GM12878 (cell line): ENCODE data around the gene EXOSC6. TPM values are rescaled to one million over a fixed set of nuclear protein-coding genes. Genes with fewer than 3 reads are reported as not detected.
A peak's percentile ranks its signal among the peaks of the same experiment; 100 is the strongest.

Experiments used
- CBX5 ChIP-seq: sonication (generic); IDR thresholded peaks from 2 replicates; pipeline ENCODE4 v1.6.1; 2016; ENCODE audit warnings: low read depth, moderate library complexity, mild to moderate bottlenecking, inconsistent platforms
- E2F4 ChIP-seq: IDR thresholded peaks from 2 replicates; pipeline ENCODE4 v1.6.1; 2012; ENCODE audit warnings: low read depth, low read length, improper control_type of control experiment
- EGR1 ChIP-seq, 2 experiments: IDR thresholded peaks; 1 replicate in 1 of 2; 2 replicates in 1 of 2; pipeline ENCODE4 v1.6.1; 2011 to 2012; ENCODE audit warnings: low read depth in 2 of 2, low read length in 2 of 2, borderline replicate concordance in 1 of 2, mild to moderate bottlenecking in 1 of 2, moderate library complexity in 1 of 2
- ESRRA ChIP-seq: IDR thresholded peaks from 2 replicates; pipeline ENCODE4 v1.6.1; 2012; ENCODE audit warnings: mild to moderate bottlenecking, low read length, improper control_type of control experiment
- IKZF2 ChIP-seq, 2 experiments: fragments of 450-650 bp; IDR thresholded peaks; 2 replicates each; pipeline ENCODE4 v1.6.1; 2017; ENCODE audit warnings: mild to moderate bottlenecking in 2 of 2, moderate library complexity in 2 of 2
- SUPT20H ChIP-seq: IDR thresholded peaks from 2 replicates; pipeline ENCODE4 v1.6.1; 2011; ENCODE audit warnings: low read depth, mild to moderate bottlenecking, low read length, moderate library complexity, borderline replicate concordance; ENCODE audit not compliant: control insufficient read depth
- TCF12 ChIP-seq: IDR thresholded peaks from 2 replicates; pipeline ENCODE4 v1.6.1; 2011; ENCODE audit warnings: low read depth, mild to moderate bottlenecking, low read length
- TCF7 ChIP-seq: IDR thresholded peaks from 2 replicates; pipeline ENCODE4 v1.6.1; 2014; ENCODE audit warnings: antibody characterized with exemption, borderline replicate concordance
- YBX1 ChIP-seq: fragments of 450-650 bp; IDR thresholded peaks from 2 replicates; pipeline ENCODE4 v1.6.1; 2016; ENCODE audit warnings: antibody characterized with exemption
- ZBTB11 ChIP-seq: fragments of 450-650 bp; formaldehyde crosslinking; IDR thresholded peaks from 2 replicates; pipeline ENCODE4 v1.5.0; 2022; ENCODE audit warnings: mild to moderate bottlenecking, missing genetic modification characterization
- ZBTB40 ChIP-seq: fragments of 450-650 bp; IDR thresholded peaks from 2 replicates; pipeline ENCODE4 v1.6.1; 2016; ENCODE audit warnings: mild to moderate bottlenecking, moderate library complexity, borderline replicate concordance
- polyA plus RNA-seq, 11 experiments: library from polyadenylated mRNA; depleted of rRNA in 4 of 11; unstranded in 6 of 11; stranded (reverse) in 5 of 11; fragments of >200 nt; fragmentation: Nextera tagmentation in 4 of 11; fragmentation: Illumina TruSeq in 1 of 11; extraction: Ambion mirVana in 4 of 11; extraction: Trizol in 1 of 11; gene quantifications; 1 replicate in 1 of 11; 2 replicates in 10 of 11; pipeline versions ENCODE4 v1.2.1 to v1.2.3, GENCODE V29; 2011 to 2016; ENCODE audit warnings: inconsistent platforms in 2 of 11, missing spikeins in 2 of 11, low read depth in 1 of 11
- total RNA-seq, 4 experiments: library from RNA; depleted of rRNA in 3 of 4; stranded (reverse); fragments of >200 nt in 3 of 4; fragmentation: Illumina TruSeq in 1 of 4; extraction: Trizol in 1 of 4; gene quantifications; 2 replicates each; pipeline versions ENCODE4 v1.2.1 to v1.2.3, GENCODE V29; 2013 to 2021

The EXOSC6 gene
- total and polyA plus RNA-seq, 10 of the 15 experiments (the other 5 are each of a cell fraction or from before 2014, with no cell fraction given), result 8.2 to 27.5 (median 14.5) TPM

- TF ChIP-seq EGR1 (IDR thresholded peaks at IDR 0.05; ENCODE audit: borderline replicate concordance in 1 of 2, low read depth in 2 of 2, low read length in 2 of 2), result 0 out of 3 replicates have a peak, but pooled peaks of 1 of the 2 experiments have one; percentile 36
- TF ChIP-seq SUPT20H, result no peak
- TF ChIP-seq ZBTB11 (CRISPR knock-in tag), result no peak
- no peak for TF ChIP-seq CBX5
- TF ChIP-seq ZBTB40, result peak; percentile 64; the same call in 1 of the 2 replicates
- no peak for TF ChIP-seq YBX1
- TF ChIP-seq TCF7, result no peak
- peak; percentile 42 to 47; a peak in 2 of 4 replicates for TF ChIP-seq IKZF2 (IDR thresholded peaks at IDR 0.05)
- peak; percentile 37; the same call in 1 of the 2 replicates for TF ChIP-seq TCF12
- no peak for TF ChIP-seq ESRRA
- TF ChIP-seq E2F4, result no peak
Measured at GRCh38 chr16:70298988-70299938, 47.5 kb upstream of the EXOSC6 start, which contains the start of gene DDX19B (continued).
